Ishikawa (cell line): Measurements from ENCODE around the gene BANF2.

ENCODE experiments used
- CEBPB ChIP-seq: IDR thresholded peaks from 2 replicates; pipeline ENCODE4 v1.6.1; 2012
- CREB1 ChIP-seq: IDR thresholded peaks from 2 replicates; pipeline ENCODE4 v1.6.1; 2012; ENCODE audit warnings: low read depth
- EGR1 ChIP-seq: IDR thresholded peaks from 2 replicates; pipeline ENCODE4 v1.6.1; 2012
- EP300 ChIP-seq: IDR thresholded peaks from 2 replicates; pipeline ENCODE4 v1.6.1; 2012; ENCODE audit warnings: borderline replicate concordance
- FOXM1 ChIP-seq: IDR thresholded peaks from 2 replicates; pipeline ENCODE4 v1.6.1; 2012; ENCODE audit warnings: low read depth, borderline replicate concordance
- MAX ChIP-seq: IDR thresholded peaks from 2 replicates; pipeline ENCODE4 v1.6.1; 2012
- NFIC ChIP-seq: IDR thresholded peaks from 2 replicates; pipeline ENCODE4 v1.6.1; 2012
- RAD21 ChIP-seq: IDR thresholded peaks from 2 replicates; pipeline ENCODE4 v1.6.1; 2012; ENCODE audit warnings: low read depth
- TAF1 ChIP-seq: IDR thresholded peaks from 2 replicates; pipeline ENCODE4 v1.6.1; 2012; ENCODE audit warnings: low read depth, mild to moderate bottlenecking
- TCF12 ChIP-seq: IDR thresholded peaks from 2 replicates; pipeline ENCODE4 v1.6.1; 2012; ENCODE audit warnings: low read depth
- TEAD4 ChIP-seq: IDR thresholded peaks from 2 replicates; pipeline ENCODE4 v1.6.1; 2012
- USF1 ChIP-seq: IDR thresholded peaks from 2 replicates; pipeline ENCODE4 v1.6.1; 2012
- YY1 ChIP-seq: IDR thresholded peaks from 2 replicates; pipeline ENCODE4 v1.6.1; 2012; ENCODE audit warnings: low read depth
- ZBTB7A ChIP-seq: IDR thresholded peaks from 2 replicates; pipeline ENCODE4 v1.6.1; 2012; ENCODE audit warnings: low read depth
- TF ChIP-seq, protein P1 (sequence below): IDR thresholded peaks from 2 replicates; pipeline ENCODE4 v1.6.1; 2012; ENCODE audit warnings: low read depth, mild to moderate bottlenecking

Gene BANF2

GRCh38 chr20:17735959-17736621, 36.3 kb downstream of the BANF2 start:
- TF ChIP-seq ZBTB7A (no peak), YY1 (no peak), CREB1 (no peak), CEBPB (no peak), MAX (no peak), USF1 (no peak), TAF1 (no peak), NFIC (no peak), RAD21 (no peak), EP300 (no peak), FOXM1 (no peak), EGR1 (no peak), TCF12 (no peak), TEAD4 (no peak)
- TF ChIP-seq, protein P1, sequence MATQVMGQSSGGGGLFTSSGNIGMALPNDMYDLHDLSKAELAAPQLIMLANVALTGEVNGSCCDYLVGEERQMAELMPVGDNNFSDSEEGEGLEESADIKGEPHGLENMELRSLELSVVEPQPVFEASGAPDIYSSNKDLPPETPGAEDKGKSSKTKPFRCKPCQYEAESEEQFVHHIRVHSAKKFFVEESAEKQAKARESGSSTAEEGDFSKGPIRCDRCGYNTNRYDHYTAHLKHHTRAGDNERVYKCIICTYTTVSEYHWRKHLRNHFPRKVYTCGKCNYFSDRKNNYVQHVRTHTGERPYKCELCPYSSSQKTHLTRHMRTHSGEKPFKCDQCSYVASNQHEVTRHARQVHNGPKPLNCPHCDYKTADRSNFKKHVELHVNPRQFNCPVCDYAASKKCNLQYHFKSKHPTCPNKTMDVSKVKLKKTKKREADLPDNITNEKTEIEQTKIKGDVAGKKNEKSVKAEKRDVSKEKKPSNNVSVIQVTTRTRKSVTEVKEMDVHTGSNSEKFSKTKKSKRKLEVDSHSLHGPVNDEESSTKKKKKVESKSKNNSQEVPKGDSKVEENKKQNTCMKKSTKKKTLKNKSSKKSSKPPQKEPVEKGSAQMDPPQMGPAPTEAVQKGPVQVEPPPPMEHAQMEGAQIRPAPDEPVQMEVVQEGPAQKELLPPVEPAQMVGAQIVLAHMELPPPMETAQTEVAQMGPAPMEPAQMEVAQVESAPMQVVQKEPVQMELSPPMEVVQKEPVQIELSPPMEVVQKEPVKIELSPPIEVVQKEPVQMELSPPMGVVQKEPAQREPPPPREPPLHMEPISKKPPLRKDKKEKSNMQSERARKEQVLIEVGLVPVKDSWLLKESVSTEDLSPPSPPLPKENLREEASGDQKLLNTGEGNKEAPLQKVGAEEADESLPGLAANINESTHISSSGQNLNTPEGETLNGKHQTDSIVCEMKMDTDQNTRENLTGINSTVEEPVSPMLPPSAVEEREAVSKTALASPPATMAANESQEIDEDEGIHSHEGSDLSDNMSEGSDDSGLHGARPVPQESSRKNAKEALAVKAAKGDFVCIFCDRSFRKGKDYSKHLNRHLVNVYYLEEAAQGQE: no peak

DNA sequence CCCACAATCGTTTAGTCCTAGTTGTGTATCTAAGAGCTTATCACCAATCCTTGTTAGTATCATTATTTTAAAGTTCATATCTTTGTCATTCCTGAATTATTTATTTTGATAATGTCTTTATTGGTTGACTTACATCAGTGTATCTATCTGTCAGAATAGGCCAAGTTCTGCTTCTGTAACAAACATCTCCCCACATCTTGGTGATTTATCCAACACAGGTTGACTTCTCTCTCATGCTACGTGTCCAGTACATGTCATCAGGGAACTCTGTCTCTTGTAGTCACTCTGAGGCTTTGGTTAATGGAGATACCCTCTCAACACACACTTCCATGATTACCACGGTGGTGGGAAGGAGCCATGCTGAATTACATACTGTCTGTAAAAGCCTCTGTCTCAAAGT, 38.4 kb downstream of the BANF2 start:
- TF ChIP-seq, protein P1: no peak
- no peak for TF ChIP-seq USF1
- no peak for TF ChIP-seq YY1
- TF ChIP-seq MAX: no peak
- TF ChIP-seq RAD21: no peak
- TF ChIP-seq NFIC: no peak
- TF ChIP-seq TEAD4: no peak
- no peak for TF ChIP-seq EP300
- TF ChIP-seq CREB1: no peak
- no peak for TF ChIP-seq EGR1
- TF ChIP-seq FOXM1: no peak
- TF ChIP-seq ZBTB7A: no peak
- TF ChIP-seq TCF12: no peak
- no peak for TF ChIP-seq CEBPB
- no peak for TF ChIP-seq TAF1

GRCh38 chr20:17741220-17741619, 41.5 kb downstream of the BANF2 start:
- TF ChIP-seq EP300 (no peak), RAD21 (no peak), TCF12 (no peak), CEBPB (no peak), TEAD4 (no peak), NFIC (no peak), CREB1 (no peak), YY1 (no peak), FOXM1 (no peak), TAF1 (no peak), EGR1 (no peak), MAX (no peak), USF1 (no peak), ZBTB7A (no peak)
- TF ChIP-seq, protein P1: no peak
